Fibroblast of peridontal ligament (primary cell): ENCODE results near the gene PRSS36.
"Not testable (repeated sequence)": the region's sequence is repeated elsewhere in the genome, so short reads cannot be mapped to it uniquely, and the experiment has no call there.

Source experiments
- DNase-seq: peaks from one replicate; pipeline ENCODE4 v3.0.0-alpha.2; 2010; ENCODE audit errors: extremely low read depth

Gene PRSS36

GRCh38 chr16:31183432-31184428, 33.9 kb upstream of the PRSS36 start:
- no peak for DNase-seq

- no peak for DNase-seq
Measured at GRCh38 chr16:31182391-31182790, 32.5 kb upstream of the PRSS36 start.

GRCh38 chr16:31181102-31181830, 31.4 kb upstream of the PRSS36 start:
- no peak for DNase-seq

GRCh38 chr16:31179747-31180459, 30.0 kb upstream of the PRSS36 start, which contains the start of gene FUS:
TSS of gene FUS (plus strand) at chr16:31180139. CDS start at chr16:31180215, 76 bp downstream.
- peak; percentile 90 for DNase-seq

GRCh38 chr16:31179219-31179746, 29.4 kb upstream of the PRSS36 start:
- peak; percentile 17 for DNase-seq

GRCh38 chr16:31177136-31177535, 27.3 kb upstream of the PRSS36 start:
- peak; percentile 42 for DNase-seq

- not testable (repeated sequence) for DNase-seq
Measured at GRCh38 chr16:31170048-31170447, 20.2 kb upstream of the PRSS36 start.

- DNase-seq: no peak
Measured at GRCh38 chr16:31168848-31169247, 19.0 kb upstream of the PRSS36 start.

- no peak for DNase-seq
Measured at GRCh38 chr16:31167315-31167714, 17.4 kb upstream of the PRSS36 start.

- no peak for DNase-seq
Measured at GRCh38 chr16:31157136-31157535, 7.3 kb upstream of the PRSS36 start.

- DNase-seq: not testable (repeated sequence)
Measured at GRCh38 chr16:31150976-31151375, 1.1 kb upstream of the PRSS36 start.

GRCh38 chr16:31149332-31149731, 534 bp downstream of the PRSS36 start:
- DNase-seq: no peak

GRCh38 chr16:31148896-31149295, 970 bp downstream of the PRSS36 start:
- DNase-seq: no peak

- no peak for DNase-seq
Measured at GRCh38 chr16:31148281-31148728, 1.6 kb downstream of the PRSS36 start.

- DNase-seq: no peak
Measured at GRCh38 chr16:31147574-31147973, 2.3 kb downstream of the PRSS36 start.

GRCh38 chr16:31145398-31145990, 4.4 kb downstream of the PRSS36 start:
- DNase-seq: no peak

- peak; percentile 35 for DNase-seq
Measured at GRCh38 chr16:31144418-31144817, 5.4 kb downstream of the PRSS36 start.

GRCh38 chr16:31143694-31144148, 6.1 kb downstream of the PRSS36 start:
- no peak for DNase-seq

GRCh38 chr16:31143011-31143693, 6.7 kb downstream of the PRSS36 start:
- DNase-seq: no peak
